HepG2 (cell line): ENCODE results near the gene ERBB3. TPM values are rescaled to one million over a fixed set of nuclear protein-coding genes. Genes with fewer than 3 reads are reported as not detected.

ENCODE experiments used
- CEBPB ChIP-seq: IDR thresholded peaks from 2 replicates; pipeline ENCODE4 v1.6.1; 2011; ENCODE audit warnings: low read depth, low read length, improper control_type of control experiment, borderline replicate concordance
- CREB3 ChIP-seq: sonication (generic); formaldehyde crosslinking; IDR thresholded peaks from 2 replicates; pipeline ENCODE4 v1.5.0; 2020; ENCODE audit warnings: missing genetic modification reagents
- FOSL2 ChIP-seq: sonication (generic); formaldehyde crosslinking; IDR thresholded peaks from 2 replicates; pipeline ENCODE4 v1.4.0; 2020; ENCODE audit warnings: missing genetic modification reagents
- HES4 ChIP-seq: sonication (generic); formaldehyde crosslinking; IDR thresholded peaks from 2 replicates; pipeline ENCODE4 v1.9.0; 2021; ENCODE audit warnings: mild to moderate bottlenecking, missing genetic modification reagents, borderline replicate concordance
- HNF1A ChIP-seq, 2 experiments: sonication (generic) in 1 of 2; formaldehyde crosslinking in 1 of 2; IDR thresholded peaks; 2 replicates each; pipeline versions ENCODE4 v1.4.0 to v1.6.1; 2016 to 2020; ENCODE audit warnings: borderline replicate concordance in 1 of 2, low read depth in 1 of 2, mild to moderate bottlenecking in 1 of 2, missing genetic modification reagents in 1 of 2
- HOXA3 ChIP-seq: sonication (generic); formaldehyde crosslinking; IDR thresholded peaks from 2 replicates; pipeline ENCODE4 v1.5.0; 2020; ENCODE audit warnings: missing genetic modification reagents
- NR2C2 ChIP-seq: sonication (generic); formaldehyde crosslinking; IDR thresholded peaks from 2 replicates; pipeline ENCODE4 v1.4.0; 2020; ENCODE audit warnings: missing genetic modification reagents, mild to moderate bottlenecking, moderate library complexity, borderline replicate concordance
- PBX2 ChIP-seq: IDR thresholded peaks from 2 replicates; pipeline ENCODE4 v1.6.1; 2016; ENCODE audit warnings: control low read depth
- PLRG1 ChIP-seq: fragments of 450-650 bp; conservative IDR thresholded peaks from 2 replicates; pipeline ENCODE4 v1.6.1; 2016
- PRPF4 ChIP-seq: fragments of 200-400 bp; formaldehyde crosslinking; IDR thresholded peaks from 2 replicates; pipeline ENCODE4 v1.6.1; 2016; ENCODE audit warnings: low read length, low read depth; ENCODE audit not compliant: poor library complexity, severe bottlenecking
- RARA ChIP-seq: IDR thresholded peaks from 2 replicates; pipeline ENCODE4 v1.6.1; 2016; ENCODE audit warnings: missing genetic modification reagents, missing compliant biosample characterization
- SATB2 ChIP-seq: sonication (generic); formaldehyde crosslinking; IDR thresholded peaks from 2 replicates; pipeline ENCODE4 v1.5.0; 2020; ENCODE audit warnings: missing genetic modification reagents
- SETDB1 ChIP-seq: sonication (generic); formaldehyde crosslinking; IDR thresholded peaks from 2 replicates; pipeline ENCODE4 v1.5.1; 2020; ENCODE audit warnings: missing genetic modification reagents, mild to moderate bottlenecking, borderline replicate concordance
- STAG1 ChIP-seq: sonication (generic); formaldehyde crosslinking; IDR thresholded peaks from 2 replicates; pipeline ENCODE4 v1.4.0; 2020; ENCODE audit warnings: missing genetic modification reagents
- SUZ12 ChIP-seq: fragments of 150-350 bp; IDR thresholded peaks from 2 replicates; pipeline ENCODE4 v1.6.1; 2014; ENCODE audit warnings: low read depth, low read length
- TCF7 ChIP-seq: sonication (generic); IDR thresholded peaks from 2 replicates; pipeline ENCODE4 v1.6.1; 2016; ENCODE audit warnings: antibody characterized with exemption, low read depth
- ZBTB44 ChIP-seq: sonication (generic); formaldehyde crosslinking; IDR thresholded peaks from 2 replicates; pipeline ENCODE4 v1.4.0; 2020; ENCODE audit warnings: missing genetic modification reagents
- ZKSCAN8 ChIP-seq: IDR thresholded peaks from 2 replicates; pipeline ENCODE4 v1.6.1; 2016; ENCODE audit warnings: borderline replicate concordance, missing genetic modification reagents, missing compliant biosample characterization
- ZNF512 ChIP-seq: sonication (generic); formaldehyde crosslinking; IDR thresholded peaks from 2 replicates; pipeline ENCODE4 v1.4.0; 2020; ENCODE audit warnings: mild to moderate bottlenecking, missing genetic modification reagents
- polyA plus RNA-seq, 8 experiments: library from polyadenylated mRNA; depleted of rRNA in 3 of 8; stranded (reverse) in 7 of 8; unstranded in 1 of 8; fragments of >200 nt; fragmentation: Illumina TruSeq in 4 of 8; extraction: Trizol in 4 of 8; gene quantifications; 2 replicates each; pipeline versions ENCODE4 v1.2.1 to v1.2.3, GENCODE V29; 2011 to 2016; ENCODE audit warnings: low read depth in 4 of 8, missing spikeins in 1 of 8, mixed read lengths in 1 of 8; ENCODE audit not compliant: insufficient read depth in 1 of 8
- total RNA-seq, 5 experiments: library from RNA; depleted of rRNA; stranded (reverse); fragments of >200 nt; fragmentation: Illumina TruSeq; extraction: Trizol; gene quantifications; 2 replicates each; pipeline ENCODE4 v1.2.3, GENCODE V29; 2016; ENCODE audit warnings: low read depth in 1 of 5

Gene ERBB3
- total and polyA plus RNA-seq, 2 of the 13 experiments (the other 11 are each of a cell fraction or from before 2014, with no cell fraction given): 93.6 to 358 TPM

GRCh38 chr12:56081393-56082347, 1.7 kb downstream of the ERBB3 start (continued):
- no peak for TF ChIP-seq HES4 (CRISPR knock-in tag)
- no peak for TF ChIP-seq CREB3 (CRISPR knock-in tag)
- no peak for TF ChIP-seq ZBTB44 (CRISPR knock-in tag)
- no peak for TF ChIP-seq PBX2 (CRISPR knock-in tag)
- peak; percentile 99 for TF ChIP-seq RARA (CRISPR knock-in tag)
- TF ChIP-seq SATB2 (CRISPR knock-in tag): no peak
- TF ChIP-seq HOXA3 (CRISPR knock-in tag): peak; percentile 92; the same call in 1 of the 2 replicates
- no peak for TF ChIP-seq PLRG1
- TF ChIP-seq PRPF4: no peak
- peak; percentile 96 for TF ChIP-seq CEBPB
- TF ChIP-seq SETDB1 (CRISPR knock-in tag): no peak
- TF ChIP-seq HNF1A (IDR thresholded peaks at IDR 0.05; ENCODE audit: low read depth): peak; percentile 84
- TF ChIP-seq HNF1A (CRISPR knock-in tag; IDR thresholded peaks at IDR 0.05; ENCODE audit: borderline replicate concordance): peak; percentile 91; the same call in 1 of the 2 replicates
- TF ChIP-seq ZNF512 (CRISPR knock-in tag): no peak
- TF ChIP-seq NR2C2 (CRISPR knock-in tag): peak; percentile 95
- TF ChIP-seq ZKSCAN8: peak; percentile 83
- no peak for TF ChIP-seq SUZ12
- peak; percentile 85 for TF ChIP-seq FOSL2 (CRISPR knock-in tag)
- peak; percentile 53; the same call in 1 of the 2 replicates for TF ChIP-seq TCF7
- no peak for TF ChIP-seq STAG1
